Neural progenitor cell (in vitro differentiated cells): ENCODE data around the gene NRIP2.

Experiments
- CTCF ChIP-seq: fragments of 200-600 bp; sonication (generic); IDR thresholded peaks from 2 replicates; pipeline ENCODE4 v1.5.1; 2017; ENCODE audit warnings: antibody characterized with exemption, mild to moderate bottlenecking
- EZH2 ChIP-seq: fragments of 200-600 bp; sonication (generic); IDR thresholded peaks from 2 replicates; pipeline ENCODE4 v1.6.1; 2017; ENCODE audit warnings: antibody characterized with exemption, mild to moderate bottlenecking, moderate library complexity

GRCh38 chr12:2775431-2775830 lies 59.4 kb downstream of the NRIP2 start:
- TF ChIP-seq CTCF (no peak), EZH2 (no peak)
